ENCODE measurements around the gene XRCC1. TPM values are rescaled to one million over a fixed set of nuclear protein-coding genes. Genes with fewer than 3 reads are reported as not detected.

The XRCC1 gene, protein sequence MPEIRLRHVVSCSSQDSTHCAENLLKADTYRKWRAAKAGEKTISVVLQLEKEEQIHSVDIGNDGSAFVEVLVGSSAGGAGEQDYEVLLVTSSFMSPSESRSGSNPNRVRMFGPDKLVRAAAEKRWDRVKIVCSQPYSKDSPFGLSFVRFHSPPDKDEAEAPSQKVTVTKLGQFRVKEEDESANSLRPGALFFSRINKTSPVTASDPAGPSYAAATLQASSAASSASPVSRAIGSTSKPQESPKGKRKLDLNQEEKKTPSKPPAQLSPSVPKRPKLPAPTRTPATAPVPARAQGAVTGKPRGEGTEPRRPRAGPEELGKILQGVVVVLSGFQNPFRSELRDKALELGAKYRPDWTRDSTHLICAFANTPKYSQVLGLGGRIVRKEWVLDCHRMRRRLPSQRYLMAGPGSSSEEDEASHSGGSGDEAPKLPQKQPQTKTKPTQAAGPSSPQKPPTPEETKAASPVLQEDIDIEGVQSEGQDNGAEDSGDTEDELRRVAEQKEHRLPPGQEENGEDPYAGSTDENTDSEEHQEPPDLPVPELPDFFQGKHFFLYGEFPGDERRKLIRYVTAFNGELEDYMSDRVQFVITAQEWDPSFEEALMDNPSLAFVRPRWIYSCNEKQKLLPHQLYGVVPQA
- 11.2 and 18.5 TPM in 2 replicates for total RNA-seq (ENCODE audit: low replicate concordance)

GRCh38 chr19:43575156-43575950 lies at the start of gene XRCC1, which contains the start of gene PINLYP:
Gene XRCC1, minus strand, starts transcription at chr19:43575527. Its CDS starts 69 bp downstream, at chr19:43575458.
Gene PINLYP, plus strand, starts transcription at chr19:43575801. Its CDS starts 1,391 bp downstream, at chr19:43577192.

GRCh38 chr19:43619262-43620060 lies 44.1 kb upstream of the XRCC1 start, which contains the start of gene ZNF428:
Gene ZNF428, minus strand, starts transcription at chr19:43619629. Its CDS starts 5,325 bp downstream, at chr19:43614304.

DNA sequence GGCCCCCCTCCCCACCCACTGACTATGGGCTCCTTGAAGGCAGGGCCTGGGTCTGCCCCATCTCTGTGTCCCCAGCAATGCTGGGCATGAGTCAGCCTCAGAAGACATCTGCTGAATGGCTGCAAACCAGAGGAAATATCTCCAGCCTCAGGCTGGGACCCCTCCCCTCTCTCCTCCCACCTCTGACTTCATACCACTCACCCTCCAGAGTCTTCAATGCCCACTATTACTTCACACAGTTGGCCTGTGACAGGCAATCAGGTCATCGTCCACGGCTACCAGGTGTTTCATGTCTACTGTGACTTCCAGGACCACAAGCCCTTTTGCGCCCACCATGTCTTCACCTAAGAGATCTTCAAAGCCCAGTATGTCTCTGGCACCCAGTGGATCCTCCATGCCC lies 36.5 kb upstream of the XRCC1 start, which contains the start of gene SRRM5:
Gene SRRM5 (plus strand): TSS at position 301 of the 400 bp plus-strand sequence. CDS start 34 bp downstream, at position 335.

DNA sequence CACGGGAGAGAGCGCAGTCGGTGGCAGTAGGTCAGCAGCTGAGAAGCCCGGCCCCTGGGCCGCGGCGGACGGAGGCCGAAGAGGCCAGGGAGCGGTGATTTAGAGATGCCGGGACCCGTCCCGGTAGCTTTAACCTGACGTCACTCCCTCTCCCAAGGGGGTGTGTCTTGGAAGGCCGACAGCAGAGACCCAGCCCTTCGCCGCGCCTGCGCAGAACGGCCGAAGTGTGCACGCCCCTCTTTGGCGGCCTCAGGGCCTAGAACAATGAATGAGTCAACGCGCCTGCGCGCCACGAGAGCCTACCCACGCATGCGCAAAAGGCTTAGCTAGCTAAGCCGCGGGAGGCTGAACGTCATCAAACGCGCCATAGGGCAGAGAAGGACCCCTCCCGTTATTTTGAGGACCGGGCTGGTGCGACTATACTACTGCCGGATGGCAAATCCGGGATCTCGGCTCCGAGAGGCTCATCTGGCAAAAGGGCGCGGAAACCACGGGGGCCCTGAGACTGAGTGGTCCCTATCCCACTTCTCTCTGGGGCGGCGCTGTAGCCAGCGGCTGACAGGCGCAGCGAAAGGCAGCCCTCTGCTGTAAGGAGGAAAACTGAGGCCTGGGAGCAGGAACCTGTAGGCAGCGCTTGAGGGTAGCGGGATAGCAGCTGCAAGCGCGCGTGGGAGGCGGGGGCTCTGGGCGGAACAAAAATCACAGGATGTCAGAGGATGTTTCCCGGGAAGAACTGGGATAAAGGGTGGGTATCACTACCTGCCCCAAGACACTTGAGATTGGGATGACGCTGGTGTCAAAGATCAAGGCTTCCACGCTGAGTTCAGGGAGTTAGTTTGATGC lies 20.9 kb upstream of the XRCC1 start, which contains the start of the genes IRGQ and ZNF576:
Gene IRGQ (minus strand): TSS at position 136 of the 843 bp plus-strand sequence. CDS start 796 bp downstream, outside the sequence.
Gene ZNF576 (plus strand): TSS at position 597 of the 843 bp plus-strand sequence. CDS start 514 bp downstream, outside the sequence.

DNA sequence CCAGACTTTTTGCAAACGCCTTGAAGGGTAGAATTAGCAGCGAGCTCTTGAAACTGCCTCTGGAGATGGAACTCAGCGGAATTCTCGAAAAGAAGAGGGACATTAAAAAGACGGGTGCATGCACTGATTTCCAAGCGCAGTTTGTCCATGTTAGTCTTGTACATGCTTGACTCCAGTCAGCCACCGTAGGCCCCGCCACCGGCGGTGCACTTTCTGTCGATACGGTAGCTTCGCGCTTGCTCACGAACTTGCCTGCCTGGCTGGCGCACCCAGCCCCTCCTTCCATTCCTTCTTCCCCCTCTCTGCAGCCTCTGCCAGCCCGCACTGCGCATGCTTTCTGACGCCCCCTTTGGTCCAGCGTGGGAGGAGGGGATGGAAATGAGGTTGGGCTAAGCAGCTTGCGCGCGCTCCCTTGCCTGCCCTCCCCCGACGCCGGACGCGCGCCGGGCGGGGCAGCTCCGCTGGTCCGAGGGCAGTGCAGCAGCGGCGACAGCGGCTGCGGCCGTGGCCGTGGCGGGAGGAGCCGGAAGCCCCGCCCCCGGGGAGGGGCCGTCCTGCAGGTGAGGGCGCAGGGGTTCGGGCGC lies 42.3 kb downstream of the XRCC1 start, which contains the start of gene ZNF575:
Gene ZNF575 (plus strand): TSS at position 227 of the 584 bp plus-strand sequence. CDS start 1,235 bp downstream, outside the sequence.

GRCh38 chr19:43526884-43527859 lies 48.2 kb downstream of the XRCC1 start, which contains the start of gene ETHE1:
Gene ETHE1, minus strand, starts transcription at chr19:43527201. Its CDS starts 24 bp downstream, at chr19:43527177.

DNA sequence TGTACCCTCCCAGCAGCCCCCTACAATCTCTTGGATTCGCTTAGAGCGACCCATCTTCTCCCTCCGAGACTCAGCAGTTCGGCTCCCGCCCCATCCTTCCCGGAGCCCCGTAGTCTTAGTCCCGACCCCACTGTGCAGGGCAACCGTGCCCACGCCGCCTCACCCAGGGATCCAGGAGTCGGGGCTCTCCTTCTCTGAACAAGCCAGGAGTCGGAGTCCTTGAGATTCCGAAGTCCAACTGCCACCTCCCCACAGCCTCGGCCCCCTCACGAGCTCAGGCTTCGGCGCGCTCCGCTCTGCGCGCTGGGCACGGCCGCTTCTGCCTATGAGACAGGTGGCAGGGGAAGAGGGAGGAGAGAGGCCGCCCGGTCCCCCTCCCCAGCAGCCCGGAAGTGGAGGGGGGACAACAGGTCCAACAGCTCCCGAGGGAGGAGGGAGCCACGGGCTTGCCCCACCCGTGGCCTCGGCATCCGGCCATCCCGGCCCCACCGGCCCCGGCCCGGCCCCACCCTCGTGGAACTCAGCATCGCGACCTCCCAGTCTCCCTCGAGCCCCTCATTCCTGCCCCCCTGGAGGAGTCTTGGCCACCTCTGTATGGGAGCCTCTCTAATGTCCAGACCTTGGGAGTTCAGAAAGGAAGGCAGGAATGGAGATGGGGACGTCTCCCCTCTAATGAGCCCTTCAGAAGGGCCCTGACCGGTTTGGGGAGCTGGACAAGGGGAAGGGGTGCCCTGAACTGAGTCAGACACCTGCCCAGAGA lies 70.7 kb downstream of the XRCC1 start, which contains the start of gene PHLDB3:
Gene PHLDB3 (minus strand): TSS at position 321 of the 760 bp plus-strand sequence. CDS start 628 bp downstream, outside the sequence.

Other genes with a start within 250 kb of the XRCC1 start
- gene CD177, start 221.8 kb downstream of the XRCC1 start, total RNA-seq (ENCODE audit: low replicate concordance): 0.12 TPM in 1 of 2 replicates, not detected in the other
- gene TEX101, start 160.6 kb downstream of the XRCC1 start, total RNA-seq (ENCODE audit: low replicate concordance): not detected in 2 replicates
- 0.08 TPM in 1 of 2 replicates, not detected in the other for gene LYPD3, start 109.9 kb downstream of the XRCC1 start, total RNA-seq (ENCODE audit: low replicate concordance)
- 14.2 and 33.9 TPM in 2 replicates for gene PHLDB3, start 70.8 kb downstream of the XRCC1 start, total RNA-seq (ENCODE audit: low replicate concordance)
- 115 and 156 TPM in 2 replicates for gene ETHE1, start 48.3 kb downstream of the XRCC1 start, total RNA-seq (ENCODE audit: low replicate concordance)
- 0.08 and 0.12 TPM in 2 replicates for gene ZNF575, start 42.3 kb downstream of the XRCC1 start, total RNA-seq (ENCODE audit: low replicate concordance)
- 0.83 and 6.4 TPM in 2 replicates for gene PINLYP, start 274 bp upstream of the XRCC1 start, total RNA-seq (ENCODE audit: low replicate concordance)
- 17.1 and 22.7 TPM in 2 replicates for gene IRGQ, start 20.6 kb upstream of the XRCC1 start, total RNA-seq (ENCODE audit: low replicate concordance)
- 8.0 and 11.8 TPM in 2 replicates for gene ZNF576, start 21.1 kb upstream of the XRCC1 start, total RNA-seq (ENCODE audit: low replicate concordance)
- not detected in 2 replicates for gene SRRM5, start 36.6 kb upstream of the XRCC1 start, total RNA-seq (ENCODE audit: low replicate concordance)
- 38.0 and 53.7 TPM in 2 replicates for gene ZNF428, start 44.1 kb upstream of the XRCC1 start, total RNA-seq (ENCODE audit: low replicate concordance)
- gene CADM4, start 64.3 kb upstream of the XRCC1 start, total RNA-seq (ENCODE audit: low replicate concordance): 1.7 and 3.4 TPM in 2 replicates
- gene PLAUR, start 94.6 kb upstream of the XRCC1 start, total RNA-seq (ENCODE audit: low replicate concordance): 38.0 and 43.1 TPM in 2 replicates
- gene IRGC, start 140.5 kb upstream of the XRCC1 start, total RNA-seq (ENCODE audit: low replicate concordance): not detected in 2 replicates
- gene SMG9, start 179.4 kb upstream of the XRCC1 start, total RNA-seq (ENCODE audit: low replicate concordance): 8.7 and 9.1 TPM in 2 replicates
- gene KCNN4, start 205.4 kb upstream of the XRCC1 start, total RNA-seq (ENCODE audit: low replicate concordance): 3.4 and 7.5 TPM in 2 replicates
- gene LYPD5, start 226.9 kb upstream of the XRCC1 start, total RNA-seq (ENCODE audit: low replicate concordance): 0.68 and 1.2 TPM in 2 replicates